ENCODE measurements around the gene SP3.

The SP3 gene

GRCh38 chr2:173874003-173874893, 90.9 kb downstream of the SP3 start:
- no peaks in the 10 kb centered on the region for H3K27me3 ChIP-seq (ENCODE audit: control insufficient read depth, insufficient read depth, low read length)
- no peak overlapping the region for H3K9ac ChIP-seq (ENCODE audit: low read depth, low read length)
- H3K4me3 ChIP-seq (ENCODE audit: low read depth, low read length): no peak overlapping the region
- H3K36me3 ChIP-seq (ENCODE audit: control insufficient read depth, insufficient read depth, low read length): no peaks in the 10 kb centered on the region
- no peaks in the 10 kb centered on the region for H3K4me1 ChIP-seq (ENCODE audit: control insufficient read depth, insufficient read depth, low read length)
- no peaks in the 10 kb centered on the region for H3K9me3 ChIP-seq (ENCODE audit: control insufficient read depth, insufficient read depth, low read length)

- Histone ChIP-seq H3K9me3 (ENCODE audit: control insufficient read depth, insufficient read depth, low read length) (no peaks in the 10 kb centered on the region), H3K4me1 (ENCODE audit: control insufficient read depth, insufficient read depth, low read length) (no peaks in the 10 kb centered on the region), H3K36me3 (ENCODE audit: control insufficient read depth, insufficient read depth, low read length) (no peaks in the 10 kb centered on the region), H3K27me3 (ENCODE audit: control insufficient read depth, insufficient read depth, low read length) (no peaks in the 10 kb centered on the region), H3K4me3 (ENCODE audit: low read depth, low read length) (no peak overlapping the region), H3K9ac (ENCODE audit: low read depth, low read length) (no peak overlapping the region)
These were observed 92.5 kb downstream of the SP3 start for GRCh38 chr2:173872714-173873113.

- H3K9ac ChIP-seq (ENCODE audit: low read depth, low read length): no peak overlapping the region
- H3K4me1 ChIP-seq (ENCODE audit: control insufficient read depth, insufficient read depth, low read length): no peaks in the 10 kb centered on the region
- H3K9me3 ChIP-seq (ENCODE audit: control insufficient read depth, insufficient read depth, low read length): no peaks in the 10 kb centered on the region
- no peak overlapping the region for H3K4me3 ChIP-seq (ENCODE audit: low read depth, low read length)
- no peaks in the 10 kb centered on the region for H3K27me3 ChIP-seq (ENCODE audit: control insufficient read depth, insufficient read depth, low read length)
- H3K36me3 ChIP-seq (ENCODE audit: control insufficient read depth, insufficient read depth, low read length): no peaks in the 10 kb centered on the region
These were observed 95.6 kb downstream of the SP3 start for GRCh38 chr2:173869244-173870229.

- H3K36me3 ChIP-seq (ENCODE audit: control insufficient read depth, insufficient read depth, low read length): no peaks in the 10 kb centered on the region
- H3K4me1 ChIP-seq (ENCODE audit: control insufficient read depth, insufficient read depth, low read length): no peaks in the 10 kb centered on the region
- no peaks in the 10 kb centered on the region for H3K27me3 ChIP-seq (ENCODE audit: control insufficient read depth, insufficient read depth, low read length)
These were observed 96.8 kb downstream of the SP3 start for GRCh38 chr2:173868406-173868805.

GRCh38 chr2:173866874-173867618, 98.1 kb downstream of the SP3 start:
- Histone ChIP-seq H3K9me3 (ENCODE audit: control insufficient read depth, insufficient read depth, low read length) (no peaks in the 10 kb centered on the region), H3K4me3 (ENCODE audit: low read depth, low read length) (no peak overlapping the region), H3K4me1 (ENCODE audit: control insufficient read depth, insufficient read depth, low read length) (no peaks in the 10 kb centered on the region), H3K36me3 (ENCODE audit: control insufficient read depth, insufficient read depth, low read length) (no peaks in the 10 kb centered on the region), H3K27me3 (ENCODE audit: control insufficient read depth, insufficient read depth, low read length) (no peaks in the 10 kb centered on the region), H3K9ac (ENCODE audit: low read depth, low read length) (no peak overlapping the region)

More at GRCh38 chr2:173868406-173868805, 96.8 kb downstream of the SP3 start:
- Histone ChIP-seq H3K9me3 (ENCODE audit: control insufficient read depth, insufficient read depth, low read length) (no peaks in the 10 kb centered on the region), H3K4me3 (ENCODE audit: low read depth, low read length) (no peak overlapping the region), H3K9ac (ENCODE audit: low read depth, low read length) (no peak overlapping the region)

- Histone ChIP-seq H3K4me1 (ENCODE audit: control insufficient read depth, insufficient read depth, low read length) (no peaks in the 10 kb centered on the region), H3K9ac (ENCODE audit: low read depth, low read length) (no peak overlapping the region), H3K36me3 (ENCODE audit: control insufficient read depth, insufficient read depth, low read length) (no peaks in the 10 kb centered on the region), H3K9me3 (ENCODE audit: control insufficient read depth, insufficient read depth, low read length) (no peaks in the 10 kb centered on the region), H3K4me3 (ENCODE audit: low read depth, low read length) (no peak overlapping the region), H3K27me3 (ENCODE audit: control insufficient read depth, insufficient read depth, low read length) (no peaks in the 10 kb centered on the region)
These were observed 99.0 kb downstream of the SP3 start for GRCh38 chr2:173865971-173866873.

GRCh38 chr2:173862612-173863217, 102.5 kb downstream of the SP3 start:
- no peak overlapping the region for H3K4me3 ChIP-seq (ENCODE audit: low read depth, low read length)
- no peaks in the 10 kb centered on the region for H3K4me1 ChIP-seq (ENCODE audit: control insufficient read depth, insufficient read depth, low read length)
- no peaks in the 10 kb centered on the region for H3K9me3 ChIP-seq (ENCODE audit: control insufficient read depth, insufficient read depth, low read length)
- H3K9ac ChIP-seq (ENCODE audit: low read depth, low read length): no peak overlapping the region
- H3K27me3 ChIP-seq (ENCODE audit: control insufficient read depth, insufficient read depth, low read length): no peaks in the 10 kb centered on the region
- H3K36me3 ChIP-seq (ENCODE audit: control insufficient read depth, insufficient read depth, low read length): no peaks in the 10 kb centered on the region

- H3K9me3 ChIP-seq (ENCODE audit: control insufficient read depth, insufficient read depth, low read length): no peaks in the 10 kb centered on the region
- no peak overlapping the region for H3K4me3 ChIP-seq (ENCODE audit: low read depth, low read length)
- H3K36me3 ChIP-seq (ENCODE audit: control insufficient read depth, insufficient read depth, low read length): no peaks in the 10 kb centered on the region
- H3K27me3 ChIP-seq (ENCODE audit: control insufficient read depth, insufficient read depth, low read length): no peaks in the 10 kb centered on the region
- no peaks in the 10 kb centered on the region for H3K4me1 ChIP-seq (ENCODE audit: control insufficient read depth, insufficient read depth, low read length)
- H3K9ac ChIP-seq (ENCODE audit: low read depth, low read length): no peak overlapping the region
These were observed 104.6 kb downstream of the SP3 start for GRCh38 chr2:173860566-173860965.

- Histone ChIP-seq H3K36me3 (ENCODE audit: control insufficient read depth, insufficient read depth, low read length) (no peaks in the 10 kb centered on the region), H3K9me3 (ENCODE audit: control insufficient read depth, insufficient read depth, low read length) (no peaks in the 10 kb centered on the region), H3K4me1 (ENCODE audit: control insufficient read depth, insufficient read depth, low read length) (no peaks in the 10 kb centered on the region), H3K27me3 (ENCODE audit: control insufficient read depth, insufficient read depth, low read length) (no peaks in the 10 kb centered on the region), H3K4me3 (ENCODE audit: low read depth, low read length) (no peak overlapping the region), H3K9ac (ENCODE audit: low read depth, low read length) (no peak overlapping the region)
These were observed 105.1 kb downstream of the SP3 start for GRCh38 chr2:173860082-173860481.

GRCh38 chr2:173858291-173858731, 106.9 kb downstream of the SP3 start:
- no peaks in the 10 kb centered on the region for H3K4me1 ChIP-seq (ENCODE audit: control insufficient read depth, insufficient read depth, low read length)
- H3K27me3 ChIP-seq (ENCODE audit: control insufficient read depth, insufficient read depth, low read length): no peaks in the 10 kb centered on the region
- H3K36me3 ChIP-seq (ENCODE audit: control insufficient read depth, insufficient read depth, low read length): no peaks in the 10 kb centered on the region
- no peak overlapping the region for H3K4me3 ChIP-seq (ENCODE audit: low read depth, low read length)
- H3K9me3 ChIP-seq (ENCODE audit: control insufficient read depth, insufficient read depth, low read length): no peaks in the 10 kb centered on the region
- no peak overlapping the region for H3K9ac ChIP-seq (ENCODE audit: low read depth, low read length)

Data from iPS-15b (cell line).